ENCODE measurements around the gene TFEC.

DNA sequence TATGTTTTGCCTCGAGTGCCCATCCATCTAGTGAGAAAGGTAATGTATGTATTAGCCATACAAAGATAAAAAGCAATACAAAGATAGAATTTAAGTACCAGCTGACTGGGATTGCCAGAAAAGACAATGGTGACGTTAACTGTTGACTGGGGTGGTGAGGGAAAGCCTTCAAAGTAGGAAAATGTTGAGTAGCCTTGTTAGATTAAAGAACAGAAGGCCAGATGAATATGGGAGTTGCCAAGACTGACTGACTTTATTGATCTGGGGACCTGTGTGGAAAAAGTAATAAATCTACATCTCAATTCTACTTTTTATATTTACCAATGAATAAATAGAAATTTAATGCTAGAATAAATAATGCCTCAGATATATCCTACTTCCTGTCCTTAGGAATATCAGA lies 97.7 kb downstream of the TFEC start:
- TF ChIP-seq, protein P1, sequence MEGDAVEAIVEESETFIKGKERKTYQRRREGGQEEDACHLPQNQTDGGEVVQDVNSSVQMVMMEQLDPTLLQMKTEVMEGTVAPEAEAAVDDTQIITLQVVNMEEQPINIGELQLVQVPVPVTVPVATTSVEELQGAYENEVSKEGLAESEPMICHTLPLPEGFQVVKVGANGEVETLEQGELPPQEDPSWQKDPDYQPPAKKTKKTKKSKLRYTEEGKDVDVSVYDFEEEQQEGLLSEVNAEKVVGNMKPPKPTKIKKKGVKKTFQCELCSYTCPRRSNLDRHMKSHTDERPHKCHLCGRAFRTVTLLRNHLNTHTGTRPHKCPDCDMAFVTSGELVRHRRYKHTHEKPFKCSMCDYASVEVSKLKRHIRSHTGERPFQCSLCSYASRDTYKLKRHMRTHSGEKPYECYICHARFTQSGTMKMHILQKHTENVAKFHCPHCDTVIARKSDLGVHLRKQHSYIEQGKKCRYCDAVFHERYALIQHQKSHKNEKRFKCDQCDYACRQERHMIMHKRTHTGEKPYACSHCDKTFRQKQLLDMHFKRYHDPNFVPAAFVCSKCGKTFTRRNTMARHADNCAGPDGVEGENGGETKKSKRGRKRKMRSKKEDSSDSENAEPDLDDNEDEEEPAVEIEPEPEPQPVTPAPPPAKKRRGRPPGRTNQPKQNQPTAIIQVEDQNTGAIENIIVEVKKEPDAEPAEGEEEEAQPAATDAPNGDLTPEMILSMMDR (IDR thresholded peaks at IDR 0.05; ENCODE audit: low read depth, low read length, poor library complexity, severe bottlenecking): no peak
- TF ChIP-seq EZH2phosphoT487 (IDR thresholded peaks at IDR 0.05; ENCODE audit: borderline replicate concordance, low read length): no peak
